HL-60 (cell line): ENCODE measurements around the gene DNAJC1.

Source experiments
- DNase-seq, 2 experiments: peaks; one replicate each; pipeline ENCODE4 v3.0.0-alpha.2; 2010 to 2020; ENCODE audit warnings: low read depth in 1 of 2, low spot score in 1 of 2
- H3K27ac ChIP-seq: fragments of 250-450 bp; sonication (Bioruptor Pico); replicated peaks from 2 replicates; pipeline ENCODE4 v1.5.1; 2020; ENCODE audit warnings: mild to moderate bottlenecking, moderate library complexity
- H3K27me3 ChIP-seq: fragments of 250-450 bp; sonication (Bioruptor Pico); 2 replicates; pipeline ENCODE4 v1.5.1; 2021; ENCODE audit warnings: mild to moderate bottlenecking, moderate library complexity; ENCODE audit not compliant: insufficient read depth, poor library complexity, severe bottlenecking
- H3K4me3 ChIP-seq: replicated peaks from 2 replicates; pipeline ENCODE4 v1.5.1; 2011; ENCODE audit warnings: mild to moderate bottlenecking, control low read depth, low read length; ENCODE audit not compliant: insufficient read depth
- GABPA ChIP-seq: IDR thresholded peaks from 2 replicates; pipeline ENCODE4 v1.6.1; 2012; ENCODE audit warnings: low read depth
- POLR2AphosphoS5 ChIP-seq: IDR thresholded peaks from 2 replicates; pipeline ENCODE4 v1.6.1; 2012; ENCODE audit warnings: low read depth
- SPI1 ChIP-seq: IDR thresholded peaks from 2 replicates; pipeline ENCODE4 v1.6.1; 2012; ENCODE audit warnings: low read depth, mild to moderate bottlenecking, borderline replicate concordance
- TF ChIP-seq, protein P1 (sequence below): IDR thresholded peaks from one replicate; pipeline ENCODE4 v1.5.1; 2011; ENCODE audit warnings: low read length, control low read depth, inconsistent platforms; ENCODE audit not compliant: insufficient read depth
- TF ChIP-seq, protein P2 (sequence below): IDR thresholded peaks from 2 replicates; pipeline ENCODE4 v1.6.1; 2012; ENCODE audit warnings: low read depth; ENCODE audit not compliant: insufficient replicate concordance

Gene DNAJC1

DNA sequence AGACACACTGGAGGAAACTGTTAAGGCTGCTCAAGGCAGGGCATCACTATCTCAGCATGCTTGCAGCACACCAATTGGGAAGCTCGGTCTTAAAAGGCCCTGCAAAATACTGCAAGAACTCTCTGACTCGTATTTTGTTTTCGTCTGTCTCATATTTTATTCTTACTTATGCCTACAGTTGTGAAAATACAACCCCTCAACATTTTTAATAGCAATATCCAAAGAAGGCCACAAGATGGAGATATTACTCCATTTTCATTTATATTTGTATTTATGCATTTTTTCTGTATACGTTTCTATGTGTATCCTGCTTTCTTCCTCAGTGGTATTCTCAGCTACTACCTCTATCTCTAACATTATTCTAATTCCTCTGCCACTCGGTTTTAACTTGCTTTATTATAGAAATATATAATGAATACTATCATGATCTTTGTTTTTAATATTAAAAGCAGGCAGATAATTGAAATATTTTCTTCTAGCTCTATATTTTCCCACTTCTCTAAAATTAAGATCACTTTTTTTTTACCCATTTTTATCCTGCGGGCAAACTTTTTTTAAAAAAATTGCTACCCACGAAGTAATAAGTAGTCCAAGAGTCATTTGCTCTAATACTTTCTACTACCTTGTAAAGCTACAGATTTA lies 10.0 kb downstream of the DNAJC1 start:
- Histone ChIP-seq H3K27me3 (no peaks in the 10 kb centered on the region), H3K4me3 (no peak overlapping the region), H3K27ac (no peak overlapping the region)
- TF ChIP-seq, protein P1, sequence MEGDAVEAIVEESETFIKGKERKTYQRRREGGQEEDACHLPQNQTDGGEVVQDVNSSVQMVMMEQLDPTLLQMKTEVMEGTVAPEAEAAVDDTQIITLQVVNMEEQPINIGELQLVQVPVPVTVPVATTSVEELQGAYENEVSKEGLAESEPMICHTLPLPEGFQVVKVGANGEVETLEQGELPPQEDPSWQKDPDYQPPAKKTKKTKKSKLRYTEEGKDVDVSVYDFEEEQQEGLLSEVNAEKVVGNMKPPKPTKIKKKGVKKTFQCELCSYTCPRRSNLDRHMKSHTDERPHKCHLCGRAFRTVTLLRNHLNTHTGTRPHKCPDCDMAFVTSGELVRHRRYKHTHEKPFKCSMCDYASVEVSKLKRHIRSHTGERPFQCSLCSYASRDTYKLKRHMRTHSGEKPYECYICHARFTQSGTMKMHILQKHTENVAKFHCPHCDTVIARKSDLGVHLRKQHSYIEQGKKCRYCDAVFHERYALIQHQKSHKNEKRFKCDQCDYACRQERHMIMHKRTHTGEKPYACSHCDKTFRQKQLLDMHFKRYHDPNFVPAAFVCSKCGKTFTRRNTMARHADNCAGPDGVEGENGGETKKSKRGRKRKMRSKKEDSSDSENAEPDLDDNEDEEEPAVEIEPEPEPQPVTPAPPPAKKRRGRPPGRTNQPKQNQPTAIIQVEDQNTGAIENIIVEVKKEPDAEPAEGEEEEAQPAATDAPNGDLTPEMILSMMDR = no peak
- DNase-seq = no peak

DNA sequence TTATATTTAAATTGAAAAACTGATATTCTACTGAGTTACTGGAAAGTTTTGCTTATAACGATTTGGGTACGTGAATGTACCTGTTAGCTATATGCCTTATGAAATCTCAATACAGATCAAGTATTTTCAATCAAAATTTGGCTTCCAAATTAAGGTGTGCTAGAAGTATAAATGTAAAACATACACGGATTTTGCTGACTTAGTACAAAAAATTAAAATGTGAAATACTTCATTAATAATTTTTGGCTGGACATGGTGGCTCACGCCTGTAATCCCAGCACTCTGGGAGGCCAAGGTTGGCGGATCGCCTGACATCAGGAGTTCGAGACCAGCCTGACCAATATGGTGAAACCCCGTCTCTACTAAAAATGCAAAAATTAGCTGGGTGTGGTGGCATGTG lies 11.7 kb downstream of the DNAJC1 start:
- Histone ChIP-seq H3K4me3 (no peak overlapping the region), H3K27ac (no peak overlapping the region), H3K27me3 (no peaks in the 10 kb centered on the region)
- TF ChIP-seq, protein P2, sequence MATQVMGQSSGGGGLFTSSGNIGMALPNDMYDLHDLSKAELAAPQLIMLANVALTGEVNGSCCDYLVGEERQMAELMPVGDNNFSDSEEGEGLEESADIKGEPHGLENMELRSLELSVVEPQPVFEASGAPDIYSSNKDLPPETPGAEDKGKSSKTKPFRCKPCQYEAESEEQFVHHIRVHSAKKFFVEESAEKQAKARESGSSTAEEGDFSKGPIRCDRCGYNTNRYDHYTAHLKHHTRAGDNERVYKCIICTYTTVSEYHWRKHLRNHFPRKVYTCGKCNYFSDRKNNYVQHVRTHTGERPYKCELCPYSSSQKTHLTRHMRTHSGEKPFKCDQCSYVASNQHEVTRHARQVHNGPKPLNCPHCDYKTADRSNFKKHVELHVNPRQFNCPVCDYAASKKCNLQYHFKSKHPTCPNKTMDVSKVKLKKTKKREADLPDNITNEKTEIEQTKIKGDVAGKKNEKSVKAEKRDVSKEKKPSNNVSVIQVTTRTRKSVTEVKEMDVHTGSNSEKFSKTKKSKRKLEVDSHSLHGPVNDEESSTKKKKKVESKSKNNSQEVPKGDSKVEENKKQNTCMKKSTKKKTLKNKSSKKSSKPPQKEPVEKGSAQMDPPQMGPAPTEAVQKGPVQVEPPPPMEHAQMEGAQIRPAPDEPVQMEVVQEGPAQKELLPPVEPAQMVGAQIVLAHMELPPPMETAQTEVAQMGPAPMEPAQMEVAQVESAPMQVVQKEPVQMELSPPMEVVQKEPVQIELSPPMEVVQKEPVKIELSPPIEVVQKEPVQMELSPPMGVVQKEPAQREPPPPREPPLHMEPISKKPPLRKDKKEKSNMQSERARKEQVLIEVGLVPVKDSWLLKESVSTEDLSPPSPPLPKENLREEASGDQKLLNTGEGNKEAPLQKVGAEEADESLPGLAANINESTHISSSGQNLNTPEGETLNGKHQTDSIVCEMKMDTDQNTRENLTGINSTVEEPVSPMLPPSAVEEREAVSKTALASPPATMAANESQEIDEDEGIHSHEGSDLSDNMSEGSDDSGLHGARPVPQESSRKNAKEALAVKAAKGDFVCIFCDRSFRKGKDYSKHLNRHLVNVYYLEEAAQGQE = no peak
- TF ChIP-seq, protein P1 = no peak
- TF ChIP-seq POLR2AphosphoS5 = no peak
- no peak for TF ChIP-seq GABPA
- TF ChIP-seq SPI1 = no peak
- no peak for DNase-seq

DNA sequence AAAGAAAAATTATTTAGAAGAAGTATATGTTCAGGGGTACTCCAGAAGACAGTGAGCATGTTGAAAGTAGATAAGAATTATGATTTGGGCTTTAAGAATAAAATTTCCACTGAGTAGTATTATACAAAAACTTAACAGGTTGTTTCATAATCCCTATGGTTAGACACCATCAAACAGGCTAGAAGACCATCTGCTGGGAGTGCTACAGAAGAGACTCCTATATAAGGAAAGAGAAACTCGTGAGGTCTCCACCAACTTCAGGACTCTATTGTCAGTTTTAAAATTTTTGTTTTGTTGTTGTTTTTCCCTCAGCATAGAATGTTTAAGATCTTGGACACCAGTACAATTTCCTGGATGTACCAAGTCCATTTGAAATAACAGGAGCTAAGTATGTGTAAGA lies 13.1 kb downstream of the DNAJC1 start:
- no peak for DNase-seq
- Histone ChIP-seq H3K4me3 (no peak overlapping the region), H3K27ac (no peak overlapping the region), H3K27me3 (no peaks in the 10 kb centered on the region)
- TF ChIP-seq, protein P1 = no peak
- TF ChIP-seq GABPA = no peak
- TF ChIP-seq, protein P2 = no peak
- TF ChIP-seq POLR2AphosphoS5 = no peak
- no peak for TF ChIP-seq SPI1

DNA sequence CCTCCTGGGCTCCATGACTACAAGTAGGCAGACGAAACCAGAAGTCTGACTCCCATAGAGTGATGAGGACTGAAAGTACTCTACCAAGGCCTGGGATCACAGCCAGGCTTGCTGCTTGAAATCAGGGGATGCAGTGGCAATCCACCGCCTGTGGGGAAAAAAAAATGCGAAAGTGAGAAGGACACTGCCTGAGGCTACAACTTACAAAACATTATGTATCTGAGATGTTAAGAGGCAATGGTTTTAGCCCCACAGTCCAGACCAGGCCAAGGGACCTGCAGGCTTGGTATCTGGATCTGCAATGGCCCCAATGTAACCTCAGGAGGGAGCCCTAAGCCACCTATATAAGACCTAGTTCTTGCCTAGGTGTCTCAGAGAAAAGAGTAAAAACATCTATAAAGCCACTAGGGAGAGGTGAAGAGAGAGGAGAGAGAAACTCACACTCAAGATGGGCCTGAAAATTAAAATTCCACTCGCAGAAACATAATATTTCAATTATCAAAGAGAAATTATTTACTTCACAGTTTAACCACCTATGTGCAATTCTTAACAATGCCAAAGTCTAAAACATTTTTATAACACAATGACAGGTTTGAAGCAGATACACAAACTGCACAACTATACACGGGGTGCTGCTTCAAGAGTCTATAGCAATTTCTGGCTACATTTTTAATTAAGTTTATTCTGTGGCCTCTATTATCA lies 13.9 kb downstream of the DNAJC1 start:
- TF ChIP-seq, protein P2 = no peak
- TF ChIP-seq GABPA = no peak
- TF ChIP-seq, protein P1 = no peak
- TF ChIP-seq SPI1 = no peak
- no peak for TF ChIP-seq POLR2AphosphoS5
- H3K27me3 ChIP-seq = no peaks in the 10 kb centered on the region
- no peak overlapping the region for H3K27ac ChIP-seq
- peak in 1 of 2 experiments; percentile 31 for DNase-seq
- H3K4me3 ChIP-seq = no peak overlapping the region
